ENCODE data around the gene TUT4.
A peak's percentile ranks its signal among the peaks of the same experiment; 100 is the strongest.

TUT4 gene, protein sequence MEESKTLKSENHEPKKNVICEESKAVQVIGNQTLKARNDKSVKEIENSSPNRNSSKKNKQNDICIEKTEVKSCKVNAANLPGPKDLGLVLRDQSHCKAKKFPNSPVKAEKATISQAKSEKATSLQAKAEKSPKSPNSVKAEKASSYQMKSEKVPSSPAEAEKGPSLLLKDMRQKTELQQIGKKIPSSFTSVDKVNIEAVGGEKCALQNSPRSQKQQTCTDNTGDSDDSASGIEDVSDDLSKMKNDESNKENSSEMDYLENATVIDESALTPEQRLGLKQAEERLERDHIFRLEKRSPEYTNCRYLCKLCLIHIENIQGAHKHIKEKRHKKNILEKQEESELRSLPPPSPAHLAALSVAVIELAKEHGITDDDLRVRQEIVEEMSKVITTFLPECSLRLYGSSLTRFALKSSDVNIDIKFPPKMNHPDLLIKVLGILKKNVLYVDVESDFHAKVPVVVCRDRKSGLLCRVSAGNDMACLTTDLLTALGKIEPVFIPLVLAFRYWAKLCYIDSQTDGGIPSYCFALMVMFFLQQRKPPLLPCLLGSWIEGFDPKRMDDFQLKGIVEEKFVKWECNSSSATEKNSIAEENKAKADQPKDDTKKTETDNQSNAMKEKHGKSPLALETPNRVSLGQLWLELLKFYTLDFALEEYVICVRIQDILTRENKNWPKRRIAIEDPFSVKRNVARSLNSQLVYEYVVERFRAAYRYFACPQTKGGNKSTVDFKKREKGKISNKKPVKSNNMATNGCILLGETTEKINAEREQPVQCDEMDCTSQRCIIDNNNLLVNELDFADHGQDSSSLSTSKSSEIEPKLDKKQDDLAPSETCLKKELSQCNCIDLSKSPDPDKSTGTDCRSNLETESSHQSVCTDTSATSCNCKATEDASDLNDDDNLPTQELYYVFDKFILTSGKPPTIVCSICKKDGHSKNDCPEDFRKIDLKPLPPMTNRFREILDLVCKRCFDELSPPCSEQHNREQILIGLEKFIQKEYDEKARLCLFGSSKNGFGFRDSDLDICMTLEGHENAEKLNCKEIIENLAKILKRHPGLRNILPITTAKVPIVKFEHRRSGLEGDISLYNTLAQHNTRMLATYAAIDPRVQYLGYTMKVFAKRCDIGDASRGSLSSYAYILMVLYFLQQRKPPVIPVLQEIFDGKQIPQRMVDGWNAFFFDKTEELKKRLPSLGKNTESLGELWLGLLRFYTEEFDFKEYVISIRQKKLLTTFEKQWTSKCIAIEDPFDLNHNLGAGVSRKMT (N-terminal part only)

DNA sequence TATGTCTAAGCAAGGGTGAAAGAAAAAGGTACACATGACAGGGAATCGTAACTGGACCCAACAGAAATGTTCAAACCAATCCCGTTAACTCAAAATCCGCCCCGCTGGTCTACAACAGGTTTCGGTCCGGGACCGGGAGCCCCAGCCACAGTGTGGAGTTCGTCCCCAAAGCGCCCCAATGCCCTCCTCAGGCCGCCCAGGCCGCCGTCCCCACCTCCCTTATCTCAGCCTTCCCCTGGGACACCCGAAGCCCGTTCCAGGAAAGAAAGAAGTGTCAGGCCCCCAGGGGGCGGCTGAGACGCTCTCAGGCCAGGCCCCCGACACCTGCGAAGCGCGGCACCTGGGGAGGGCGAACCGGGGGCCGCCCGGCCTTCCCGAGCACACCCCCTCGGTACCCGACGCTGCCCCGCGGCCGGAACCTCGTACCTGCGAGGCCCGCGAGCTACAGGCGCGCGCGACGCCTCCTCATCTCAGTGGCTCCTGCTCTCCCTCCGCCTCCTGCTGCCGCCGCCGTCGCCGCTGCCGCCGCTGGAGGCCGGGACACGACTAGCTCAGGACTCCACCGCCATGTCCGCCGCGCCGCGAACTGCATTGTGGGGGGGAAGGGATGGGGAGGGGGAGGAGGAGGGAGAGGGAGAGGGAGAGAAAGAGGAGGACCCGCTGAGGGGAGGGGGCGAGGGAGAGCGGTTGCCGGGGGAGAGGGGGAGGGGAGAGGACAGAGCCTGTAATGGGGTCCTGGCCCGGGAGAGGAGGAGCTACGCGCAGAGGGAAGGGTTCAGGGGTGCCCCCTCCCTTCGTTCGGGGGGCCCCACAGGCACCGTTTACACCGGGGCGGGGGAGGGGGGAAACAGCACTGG lies at the start of gene TUT4:
Gene TUT4 (minus strand): TSS at position 588 of the 857 bp plus-strand sequence. CDS start 26,812 bp downstream, outside the sequence.
- Histone ChIP-seq H3K4me1 (ENCODE audit: control insufficient read depth, insufficient read depth, low read length) (peaks cover 23% of the 10 kb centered on the region), H3K27me3 (replicated peaks; ENCODE audit: control insufficient read depth, insufficient read depth, low read length) (no peaks in the 10 kb centered on the region), H3K36me3 (ENCODE audit: control insufficient read depth, insufficient read depth, low read length, severe bottlenecking) (no peaks in the 10 kb centered on the region), H3K9ac (ENCODE audit: low read length) (peak within 1 kb of the TSS; percentile 94), H3K4me3 (ENCODE audit: low read length) (peak within 1 kb of the TSS; percentile 96), H3K9me3 (ENCODE audit: control insufficient read depth, low read length) (no peaks in the 10 kb centered on the region)
- peak; percentile 86 for DNase-seq (ENCODE audit: low read depth)

GRCh38 chr1:52601991-52602855 lies 49.3 kb upstream of the TUT4 start, which contains the start of gene GPX7:
TSS of gene GPX7 (plus strand) at chr1:52602371. CDS start at chr1:52602410, 39 bp downstream.
- peak within 1 kb of the TSS; percentile 82 for H3K9ac ChIP-seq (ENCODE audit: low read length)
- H3K27me3 ChIP-seq (replicated peaks; ENCODE audit: control insufficient read depth, insufficient read depth, low read length), result no peaks in the 10 kb centered on the region
- peak; percentile 49 for DNase-seq (ENCODE audit: low read depth)
- H3K4me3 ChIP-seq (ENCODE audit: low read length), result peak within 1 kb of the TSS; percentile 78
- peaks cover 23% of the 10 kb centered on the region for H3K4me1 ChIP-seq (ENCODE audit: control insufficient read depth, insufficient read depth, low read length)
- H3K36me3 ChIP-seq (ENCODE audit: control insufficient read depth, insufficient read depth, low read length, severe bottlenecking), result peaks cover 11% of the 10 kb centered on the region
- no peaks in the 10 kb centered on the region for H3K9me3 ChIP-seq (ENCODE audit: control insufficient read depth, low read length)

- peaks cover 4% of the 10 kb centered on the region for H3K36me3 ChIP-seq (ENCODE audit: control insufficient read depth, insufficient read depth, low read length, severe bottlenecking)
- H3K9me3 ChIP-seq (ENCODE audit: control insufficient read depth, low read length), result no peaks in the 10 kb centered on the region
- H3K27me3 ChIP-seq (replicated peaks; ENCODE audit: control insufficient read depth, insufficient read depth, low read length), result no peaks in the 10 kb centered on the region
- peak overlapping the region; percentile 78 for H3K4me3 ChIP-seq (ENCODE audit: low read length)
- peaks cover 23% of the 10 kb centered on the region for H3K4me1 ChIP-seq (ENCODE audit: control insufficient read depth, insufficient read depth, low read length)
- no peak for DNase-seq (ENCODE audit: low read depth)
- peak overlapping the region; percentile 82 for H3K9ac ChIP-seq (ENCODE audit: low read length)
Measured at GRCh38 chr1:52601519-52601918, 48.6 kb upstream of the TUT4 start.

- H3K9me3 ChIP-seq (ENCODE audit: control insufficient read depth, low read length), result no peaks in the 10 kb centered on the region
- no peaks in the 10 kb centered on the region for H3K27me3 ChIP-seq (replicated peaks; ENCODE audit: control insufficient read depth, insufficient read depth, low read length)
- H3K4me3 ChIP-seq (ENCODE audit: low read length), result no peak overlapping the region
- peaks cover 23% of the 10 kb centered on the region for H3K4me1 ChIP-seq (ENCODE audit: control insufficient read depth, insufficient read depth, low read length)
- no peak for DNase-seq (ENCODE audit: low read depth)
- no peak overlapping the region for H3K9ac ChIP-seq (ENCODE audit: low read length)
- no peaks in the 10 kb centered on the region for H3K36me3 ChIP-seq (ENCODE audit: control insufficient read depth, insufficient read depth, low read length, severe bottlenecking)
Measured at GRCh38 chr1:52600533-52601179, 47.8 kb upstream of the TUT4 start.

- Histone ChIP-seq H3K4me1 (ENCODE audit: control insufficient read depth, insufficient read depth, low read length) (peaks cover 23% of the 10 kb centered on the region), H3K9ac (ENCODE audit: low read length) (no peak overlapping the region), H3K4me3 (ENCODE audit: low read length) (no peak overlapping the region), H3K27me3 (replicated peaks; ENCODE audit: control insufficient read depth, insufficient read depth, low read length) (peaks cover 7% of the 10 kb centered on the region), H3K36me3 (ENCODE audit: control insufficient read depth, insufficient read depth, low read length, severe bottlenecking) (no peaks in the 10 kb centered on the region), H3K9me3 (ENCODE audit: control insufficient read depth, low read length) (no peaks in the 10 kb centered on the region)
- DNase-seq (ENCODE audit: low read depth), result no peak
Measured at GRCh38 chr1:52599236-52599635, 46.3 kb upstream of the TUT4 start.

DNA sequence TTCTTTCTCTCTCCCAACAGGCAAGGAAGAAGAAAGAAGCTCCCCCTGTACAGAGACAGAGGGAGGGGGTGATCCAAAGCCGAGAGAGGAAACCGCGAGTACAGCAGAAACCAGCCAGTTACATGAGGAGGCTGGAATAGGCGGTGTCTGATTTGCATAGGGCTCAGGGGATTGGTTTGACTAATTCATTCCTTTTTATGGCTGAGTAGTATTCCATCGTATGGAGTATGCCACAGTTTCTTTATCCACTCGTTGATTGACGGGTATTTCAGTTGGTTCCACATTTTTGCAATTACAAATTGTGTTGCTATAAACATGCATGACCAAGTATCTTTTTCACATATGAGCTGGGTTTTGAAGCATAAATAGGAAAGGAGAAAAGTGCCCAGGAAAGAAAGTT lies 45.8 kb upstream of the TUT4 start:
- Histone ChIP-seq H3K4me1 (ENCODE audit: control insufficient read depth, insufficient read depth, low read length) (peaks cover 18% of the 10 kb centered on the region), H3K9ac (ENCODE audit: low read length) (no peak overlapping the region), H3K27me3 (replicated peaks; ENCODE audit: control insufficient read depth, insufficient read depth, low read length) (peaks cover 7% of the 10 kb centered on the region), H3K4me3 (ENCODE audit: low read length) (no peak overlapping the region), H3K36me3 (ENCODE audit: control insufficient read depth, insufficient read depth, low read length, severe bottlenecking) (no peaks in the 10 kb centered on the region), H3K9me3 (ENCODE audit: control insufficient read depth, low read length) (no peaks in the 10 kb centered on the region)
- DNase-seq (ENCODE audit: low read depth), result no peak

GRCh38 chr1:52597912-52598311 lies 45.0 kb upstream of the TUT4 start:
- no peak overlapping the region for H3K9ac ChIP-seq (ENCODE audit: low read length)
- H3K4me1 ChIP-seq (ENCODE audit: control insufficient read depth, insufficient read depth, low read length), result peaks cover 15% of the 10 kb centered on the region
- H3K4me3 ChIP-seq (ENCODE audit: low read length), result no peak overlapping the region
- H3K36me3 ChIP-seq (ENCODE audit: control insufficient read depth, insufficient read depth, low read length, severe bottlenecking), result no peaks in the 10 kb centered on the region
- H3K9me3 ChIP-seq (ENCODE audit: control insufficient read depth, low read length), result no peaks in the 10 kb centered on the region
- DNase-seq (ENCODE audit: low read depth), result no peak
- peaks cover 7% of the 10 kb centered on the region for H3K27me3 ChIP-seq (replicated peaks; ENCODE audit: control insufficient read depth, insufficient read depth, low read length)

GRCh38 chr1:52595061-52595460 lies 42.2 kb upstream of the TUT4 start:
- H3K4me1 ChIP-seq (ENCODE audit: control insufficient read depth, insufficient read depth, low read length), result no peaks in the 10 kb centered on the region
- H3K4me3 ChIP-seq (ENCODE audit: low read length), result no peak overlapping the region
- H3K9ac ChIP-seq (ENCODE audit: low read length), result no peak overlapping the region
- no peak for DNase-seq (ENCODE audit: low read depth)
- no peaks in the 10 kb centered on the region for H3K36me3 ChIP-seq (ENCODE audit: control insufficient read depth, insufficient read depth, low read length, severe bottlenecking)
- H3K27me3 ChIP-seq (replicated peaks; ENCODE audit: control insufficient read depth, insufficient read depth, low read length), result peaks cover 7% of the 10 kb centered on the region
- H3K9me3 ChIP-seq (ENCODE audit: control insufficient read depth, low read length), result no peaks in the 10 kb centered on the region

GRCh38 chr1:52593495-52593894 lies 40.6 kb upstream of the TUT4 start:
- Histone ChIP-seq H3K27me3 (replicated peaks; ENCODE audit: control insufficient read depth, insufficient read depth, low read length) (peaks cover 17% of the 10 kb centered on the region), H3K36me3 (ENCODE audit: control insufficient read depth, insufficient read depth, low read length, severe bottlenecking) (no peaks in the 10 kb centered on the region), H3K9ac (ENCODE audit: low read length) (no peak overlapping the region), H3K4me1 (ENCODE audit: control insufficient read depth, insufficient read depth, low read length) (no peaks in the 10 kb centered on the region), H3K4me3 (ENCODE audit: low read length) (no peak overlapping the region), H3K9me3 (ENCODE audit: control insufficient read depth, low read length) (no peaks in the 10 kb centered on the region)
- DNase-seq (ENCODE audit: low read depth), result peak; percentile 55
